Kidney epithelial cell (primary cell): ENCODE results near the gene CUX1. TPM values are rescaled to one million over a fixed set of nuclear protein-coding genes. Genes with fewer than 3 reads are reported as not detected.

Experiments used
- DNase-seq: peaks from one replicate; pipeline ENCODE4 v3.0.0-alpha.2; 2010; ENCODE audit warnings: low read depth
- H3K27me3 ChIP-seq: 2 replicates; pipeline ENCODE4 v1.6.0; 2011; ENCODE audit warnings: low read length; ENCODE audit not compliant: control insufficient read depth, insufficient read depth
- H3K36me3 ChIP-seq: 2 replicates; pipeline ENCODE4 v1.5.1; 2011; ENCODE audit warnings: low read length; ENCODE audit not compliant: control insufficient read depth, insufficient read depth
- H3K4me3 ChIP-seq: 2 replicates; pipeline ENCODE4 v1.5.1; 2011; ENCODE audit warnings: low read depth, mild to moderate bottlenecking, control low read depth, low read length
- CTCF ChIP-seq: IDR thresholded peaks from 2 replicates; pipeline ENCODE4 v1.5.1; 2011; ENCODE audit warnings: mild to moderate bottlenecking, moderate library complexity, low read length, control low read depth, inconsistent platforms; ENCODE audit not compliant: insufficient read depth, poor library complexity, severe bottlenecking
- total RNA-seq: library from RNA; depleted of rRNA; stranded (reverse); fragments of >200 nt; gene quantifications from 2 replicates; pipeline ENCODE4 v1.2.3, GENCODE V29; 2015

The CUX1 gene
- total RNA-seq, 1 donor from 2014 or later: 56.7 TPM

GRCh38 chr7:102080019-102080433 lies 262.6 kb downstream of the CUX1 start:
- DNase-seq: no peak
- TF ChIP-seq CTCF: no peak
- Histone ChIP-seq H3K36me3 (no peaks in the 10 kb centered on the region), H3K4me3 (no peak overlapping the region), H3K27me3 (no peaks in the 10 kb centered on the region)

- TF ChIP-seq CTCF: no peak
- no peak for DNase-seq
- H3K27me3 ChIP-seq: no peaks in the 10 kb centered on the region
- no peak overlapping the region for H3K4me3 ChIP-seq
- no peaks in the 10 kb centered on the region for H3K36me3 ChIP-seq
Measured at GRCh38 chr7:102080434-102081243, 263.2 kb downstream of the CUX1 start.

GRCh38 chr7:102081244-102081627 lies 263.8 kb downstream of the CUX1 start:
- no peak for TF ChIP-seq CTCF
- no peak overlapping the region for H3K4me3 ChIP-seq
- H3K36me3 ChIP-seq: no peaks in the 10 kb centered on the region
- no peaks in the 10 kb centered on the region for H3K27me3 ChIP-seq
- no peak for DNase-seq

GRCh38 chr7:102082693-102083368 lies 265.4 kb downstream of the CUX1 start:
- H3K4me3 ChIP-seq: no peak overlapping the region
- DNase-seq: no peak
- no peak for TF ChIP-seq CTCF

GRCh38 chr7:102085218-102085772 lies 267.9 kb downstream of the CUX1 start:
- Histone ChIP-seq H3K27me3 (no peaks in the 10 kb centered on the region), H3K36me3 (no peaks in the 10 kb centered on the region), H3K4me3 (no peak overlapping the region)
- no peak for TF ChIP-seq CTCF
- no peak for DNase-seq

More at GRCh38 chr7:102082693-102083368, 265.4 kb downstream of the CUX1 start:
- no peaks in the 10 kb centered on the region for H3K27me3 ChIP-seq
- no peaks in the 10 kb centered on the region for H3K36me3 ChIP-seq
